NCI-H2196 (cell line): ENCODE data around the gene SLC13A1.
"Not testable (repeated sequence)": the region's sequence is repeated elsewhere in the genome, so short reads cannot be mapped to it uniquely, and the experiment has no call there.

Experiments
- DNase-seq: peaks from one replicate; lab custom pipeline; 2025; ENCODE audit not compliant: unreplicated experiment; lab: John Stamatoyannopoulos, UW

Gene SLC13A1

GRCh38 chr7:123199883-123200282, at the start of gene SLC13A1:
Gene SLC13A1 (minus strand): TSS chr7:123199969. CDS start chr7:123199946, 23 bp downstream.
- DNase-seq: no peak

- no peak for DNase-seq
Measured at GRCh38 chr7:123244768-123245167, 45.0 kb upstream of the SLC13A1 start.

GRCh38 chr7:123242467-123243092, 42.8 kb upstream of the SLC13A1 start:
- no peak for DNase-seq

- DNase-seq: no peak
Measured at GRCh38 chr7:123241809-123242208, 42.0 kb upstream of the SLC13A1 start.

GRCh38 chr7:123231021-123232000, 31.5 kb upstream of the SLC13A1 start:
- no peak for DNase-seq

GRCh38 chr7:123230603-123231002, 30.8 kb upstream of the SLC13A1 start:
- no peak for DNase-seq

GRCh38 chr7:123230147-123230546, 30.4 kb upstream of the SLC13A1 start:
- no peak for DNase-seq

- DNase-seq: no peak
Measured at GRCh38 chr7:123229426-123229825, 29.7 kb upstream of the SLC13A1 start.

GRCh38 chr7:123227666-123228065, 27.9 kb upstream of the SLC13A1 start:
- DNase-seq: not testable (repeated sequence)

GRCh38 chr7:123220396-123220795, 20.6 kb upstream of the SLC13A1 start:
- no peak for DNase-seq

- no peak for DNase-seq
Measured at GRCh38 chr7:123218866-123219265, 19.1 kb upstream of the SLC13A1 start.

- no peak for DNase-seq
Measured at GRCh38 chr7:123216825-123217224, 17.1 kb upstream of the SLC13A1 start.

- no peak for DNase-seq
Measured at GRCh38 chr7:123215350-123215749, 15.6 kb upstream of the SLC13A1 start.

GRCh38 chr7:123211545-123211944, 11.8 kb upstream of the SLC13A1 start:
- no peak for DNase-seq

GRCh38 chr7:123210986-123211385, 11.2 kb upstream of the SLC13A1 start:
- no peak for DNase-seq

GRCh38 chr7:123209786-123210185, 10.0 kb upstream of the SLC13A1 start:
- no peak for DNase-seq

GRCh38 chr7:123208793-123209192, 9.0 kb upstream of the SLC13A1 start:
- DNase-seq: no peak

- no peak for DNase-seq
Measured at GRCh38 chr7:123204206-123204835, 4.6 kb upstream of the SLC13A1 start.

GRCh38 chr7:123201901-123202300, 2.1 kb upstream of the SLC13A1 start:
- no peak for DNase-seq

- no peak for DNase-seq
Measured at GRCh38 chr7:123198668-123199652, 809 bp downstream of the SLC13A1 start.
